ENCODE data around the gene ARHGAP22.
"Not testable (repeated sequence)": the region's sequence is repeated elsewhere in the genome, so short reads cannot be mapped to it uniquely, and the experiment has no call there.

Gene ARHGAP22, protein sequence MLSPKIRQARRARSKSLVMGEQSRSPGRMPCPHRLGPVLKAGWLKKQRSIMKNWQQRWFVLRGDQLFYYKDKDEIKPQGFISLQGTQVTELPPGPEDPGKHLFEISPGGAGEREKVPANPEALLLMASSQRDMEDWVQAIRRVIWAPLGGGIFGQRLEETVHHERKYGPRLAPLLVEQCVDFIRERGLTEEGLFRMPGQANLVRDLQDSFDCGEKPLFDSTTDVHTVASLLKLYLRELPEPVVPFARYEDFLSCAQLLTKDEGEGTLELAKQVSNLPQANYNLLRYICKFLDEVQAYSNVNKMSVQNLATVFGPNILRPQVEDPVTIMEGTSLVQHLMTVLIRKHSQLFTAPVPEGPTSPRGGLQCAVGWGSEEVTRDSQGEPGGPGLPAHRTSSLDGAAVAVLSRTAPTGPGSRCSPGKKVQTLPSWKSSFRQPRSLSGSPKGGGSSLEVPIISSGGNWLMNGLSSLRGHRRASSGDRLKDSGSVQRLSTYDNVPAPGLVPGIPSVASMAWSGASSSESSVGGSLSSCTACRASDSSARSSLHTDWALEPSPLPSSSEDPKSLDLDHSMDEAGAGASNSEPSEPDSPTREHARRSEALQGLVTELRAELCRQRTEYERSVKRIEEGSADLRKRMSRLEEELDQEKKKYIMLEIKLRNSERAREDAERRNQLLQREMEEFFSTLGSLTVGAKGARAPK

DNA sequence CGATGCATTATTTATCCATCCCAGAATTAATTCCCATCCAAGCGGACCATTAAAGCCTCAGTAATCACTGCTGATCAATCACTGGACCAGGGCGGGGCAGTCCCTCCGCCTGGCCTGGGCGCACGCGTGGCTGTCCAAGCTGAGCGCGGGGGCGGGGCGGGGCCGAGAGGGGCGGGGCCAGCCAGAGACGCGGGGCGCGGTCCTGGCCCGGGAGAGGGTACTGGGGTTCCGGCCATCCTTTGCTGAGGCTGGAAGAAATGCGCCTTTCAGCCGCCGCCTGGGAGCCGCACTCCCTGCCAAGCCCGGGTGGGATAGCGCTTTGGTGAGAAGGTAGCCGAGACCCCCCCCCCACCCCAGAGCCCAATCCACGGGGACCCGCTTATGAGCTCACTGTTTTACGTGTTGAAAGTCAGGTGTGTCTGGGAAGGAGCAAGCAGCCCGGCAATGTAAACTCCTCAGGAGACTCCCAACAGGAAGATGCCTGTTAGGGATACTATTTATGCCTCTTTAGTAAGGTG lies at the start of gene ARHGAP22:
ARHGAP22 (minus strand) TSS at position 83 of the 518 bp plus-strand sequence. CDS start 277 bp downstream, outside the sequence.
- peak in 1 of 2 experiments; percentile 22 for DNase-seq

DNA sequence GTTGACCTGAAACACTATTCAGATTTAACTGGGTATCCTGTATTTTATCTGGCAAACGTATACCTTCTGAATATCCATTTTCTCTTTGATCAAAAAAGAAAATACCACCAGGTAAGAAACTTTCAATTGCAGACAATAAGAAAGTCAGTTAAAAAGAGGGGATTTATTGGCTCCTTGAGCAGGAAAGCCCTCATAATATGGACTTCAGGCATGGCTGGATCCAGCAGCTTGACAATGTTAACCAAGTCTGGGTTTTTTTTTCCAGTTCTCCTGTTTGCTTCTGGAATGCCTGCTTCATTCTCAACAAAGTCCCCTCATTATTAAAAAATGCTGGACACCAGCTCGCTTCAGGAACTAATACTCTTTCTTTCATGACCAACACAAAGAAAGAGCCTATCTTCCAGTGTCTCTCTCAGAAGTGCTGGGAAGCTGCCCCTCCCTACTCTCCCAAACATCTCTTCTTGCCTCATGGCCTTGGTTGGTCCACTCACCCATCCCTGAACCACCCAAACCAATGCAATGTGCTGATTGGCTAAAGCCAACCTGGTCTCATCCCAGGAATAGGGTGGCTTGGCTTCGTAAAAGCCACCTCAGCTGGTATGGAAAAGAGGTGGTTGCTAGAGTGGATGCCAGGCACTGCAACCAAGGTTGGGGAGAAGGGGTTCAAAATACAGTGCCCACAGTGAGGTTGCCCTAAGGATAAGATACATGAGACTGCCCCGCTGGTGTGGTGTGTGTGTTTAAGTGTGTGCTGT lies 49.2 kb upstream of the ARHGAP22 start:
- DNase-seq: no peak

DNA sequence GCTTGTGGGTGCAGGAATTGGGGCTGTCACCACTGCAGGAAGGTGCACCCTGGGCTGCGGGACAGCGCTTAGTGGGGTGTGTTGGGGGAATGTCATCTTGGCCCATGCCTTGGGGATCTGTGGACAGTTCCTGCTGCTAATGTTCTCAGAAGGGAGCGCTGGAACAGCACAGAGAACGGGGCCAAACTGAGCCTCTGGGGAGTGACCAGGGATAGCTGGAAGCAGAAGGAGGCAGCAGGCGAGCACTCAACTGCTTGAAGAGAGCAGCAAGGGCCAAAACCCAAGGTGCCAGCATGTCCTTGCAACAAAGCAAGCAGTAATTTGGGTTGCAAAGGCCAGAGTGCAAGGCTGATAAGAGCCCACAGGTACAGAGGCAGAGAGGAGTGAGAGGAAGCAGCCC lies 48.5 kb upstream of the ARHGAP22 start:
- no peak for DNase-seq

DNA sequence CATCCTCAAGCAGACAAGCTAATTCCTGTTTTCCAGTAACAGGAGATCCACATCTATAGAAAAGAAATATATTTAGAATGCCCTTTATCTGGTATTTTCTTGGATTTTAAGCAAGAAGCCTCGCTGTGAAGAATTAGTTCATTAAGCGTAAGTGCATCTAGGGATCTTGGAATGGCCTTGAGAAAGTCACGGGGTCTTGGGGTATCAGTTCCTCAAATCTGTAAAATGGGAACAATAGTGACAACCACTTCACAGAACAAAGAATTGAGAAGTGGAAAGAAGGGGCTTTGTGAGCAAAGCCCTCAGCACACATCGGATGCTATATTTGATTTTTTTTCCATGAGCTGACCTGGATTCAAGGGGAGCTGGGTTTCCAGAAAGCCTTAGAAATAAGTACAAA lies 47.5 kb upstream of the ARHGAP22 start:
- no peak for DNase-seq

DNA sequence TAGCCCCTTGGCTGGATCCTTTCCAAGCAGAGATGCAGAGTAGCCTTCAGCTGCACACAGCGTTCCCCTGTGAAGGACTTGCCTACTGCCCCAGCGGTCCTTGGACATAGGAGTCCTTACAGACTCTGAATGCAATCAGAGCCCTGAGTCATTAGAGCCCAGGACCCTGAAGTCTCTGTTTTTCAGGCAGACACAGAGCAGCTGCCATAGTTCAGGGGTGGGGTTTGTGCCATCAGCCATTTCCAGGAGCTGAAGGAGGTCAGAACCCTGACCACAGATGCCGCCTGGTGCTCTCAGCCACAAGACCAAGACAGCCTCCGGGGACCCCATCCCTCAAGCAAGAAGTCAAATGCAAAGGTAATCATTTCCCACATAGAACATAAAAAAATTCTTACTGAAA lies 47.0 kb upstream of the ARHGAP22 start:
- no peak for DNase-seq

DNA sequence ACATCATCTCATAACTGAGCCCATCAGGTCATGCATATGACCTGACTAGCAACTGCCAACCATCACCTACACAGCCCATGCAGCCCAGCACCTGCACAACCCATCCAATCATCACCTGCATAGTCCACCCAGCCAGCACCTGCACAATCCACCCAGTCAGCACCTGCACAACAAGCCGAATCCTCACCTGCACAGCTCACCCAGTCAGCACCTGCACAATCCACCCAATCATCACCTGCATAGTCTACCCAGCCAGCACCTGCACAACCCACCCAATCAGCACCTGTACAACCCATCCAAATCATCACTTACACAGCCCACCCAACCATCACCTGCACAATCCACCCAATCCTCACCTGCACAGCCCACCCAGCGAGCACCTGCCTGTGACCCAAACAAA lies 46.4 kb upstream of the ARHGAP22 start:
- DNase-seq: no peak

DNA sequence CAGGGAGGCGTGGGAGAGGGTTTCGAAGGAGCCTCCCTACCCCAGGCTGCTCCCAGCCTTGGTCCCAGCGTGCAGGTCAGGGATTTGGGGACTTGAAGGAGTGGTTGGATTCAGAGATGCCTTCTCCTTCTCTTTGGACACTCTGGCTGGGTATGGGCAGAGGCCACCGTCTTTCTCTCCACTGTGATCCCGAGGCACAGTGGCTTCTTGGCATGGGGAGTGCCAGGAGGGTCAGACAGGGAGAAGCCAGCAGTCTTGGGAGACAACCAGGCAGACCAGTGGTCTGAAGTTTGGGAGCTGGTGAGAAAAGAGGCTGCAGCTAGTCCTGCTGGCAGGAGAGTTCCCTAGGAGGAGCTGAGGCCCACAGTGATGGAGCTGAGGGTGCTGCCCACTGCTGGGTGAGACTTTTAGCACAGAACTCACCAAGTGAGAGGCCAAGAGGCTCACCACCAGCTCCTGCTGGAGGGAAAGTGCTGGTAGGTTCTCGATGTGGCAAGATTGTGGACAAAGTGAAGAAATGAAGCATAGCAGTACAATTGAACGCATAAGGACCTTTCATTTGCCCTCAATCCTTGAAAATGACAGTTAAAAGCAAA lies 44.6 kb upstream of the ARHGAP22 start:
- DNase-seq: no peak

DNA sequence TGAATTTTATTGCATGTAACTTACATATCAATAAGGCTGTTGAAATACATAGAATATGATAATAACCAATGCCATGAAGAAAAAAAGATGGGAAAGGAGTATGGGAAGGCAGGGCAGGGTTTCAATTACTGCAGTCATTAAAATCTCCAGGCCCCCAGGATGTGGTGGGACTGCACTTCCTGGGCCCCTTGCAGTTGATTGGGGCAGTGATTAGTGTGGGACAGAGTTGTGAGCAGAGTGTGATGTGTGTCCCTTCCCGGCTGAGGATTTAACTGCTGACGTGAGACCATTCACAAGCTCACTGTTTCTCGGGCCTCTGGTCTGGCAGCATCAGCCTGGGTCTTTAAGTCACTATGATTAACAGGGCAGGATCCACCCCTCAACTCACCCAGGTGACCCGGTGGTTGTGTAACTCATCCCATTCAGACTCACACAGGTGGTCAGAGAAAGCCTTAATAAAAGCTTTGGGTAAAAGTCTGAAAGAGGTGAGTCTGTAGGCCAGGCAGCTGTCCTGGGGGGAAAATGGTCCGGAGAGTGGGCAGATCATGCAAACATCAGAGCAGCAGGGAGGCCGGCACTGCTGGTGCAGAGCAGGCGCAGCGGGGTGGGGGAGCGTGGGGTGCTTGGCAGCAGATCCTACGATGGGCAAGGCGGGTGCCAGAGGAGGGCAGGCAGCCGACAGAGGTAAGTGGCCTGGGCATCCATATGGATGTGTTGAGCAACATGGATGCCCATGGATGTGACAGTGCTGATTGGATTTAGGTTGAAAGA lies 43.5 kb upstream of the ARHGAP22 start:
- no peak for DNase-seq

DNA sequence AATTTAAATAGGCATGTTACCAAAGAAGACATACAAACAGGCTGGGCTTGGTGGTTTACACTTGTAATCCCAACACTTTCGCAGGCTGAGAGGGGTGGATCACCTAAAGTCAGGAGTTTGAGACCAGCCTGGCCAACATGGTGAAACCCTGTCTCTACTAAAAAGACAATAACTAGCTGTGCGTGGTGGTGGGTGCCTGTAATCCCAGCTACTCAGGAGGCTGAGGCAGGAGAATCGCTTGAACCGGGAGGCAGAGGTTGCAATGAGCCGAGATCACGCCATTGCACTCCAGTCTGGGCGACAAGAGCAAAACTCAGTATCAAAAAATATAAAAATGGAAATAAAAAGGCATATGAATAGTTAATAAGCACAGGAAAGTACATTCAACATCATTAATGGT lies 42.2 kb upstream of the ARHGAP22 start:
- DNase-seq: not testable (repeated sequence)

DNA sequence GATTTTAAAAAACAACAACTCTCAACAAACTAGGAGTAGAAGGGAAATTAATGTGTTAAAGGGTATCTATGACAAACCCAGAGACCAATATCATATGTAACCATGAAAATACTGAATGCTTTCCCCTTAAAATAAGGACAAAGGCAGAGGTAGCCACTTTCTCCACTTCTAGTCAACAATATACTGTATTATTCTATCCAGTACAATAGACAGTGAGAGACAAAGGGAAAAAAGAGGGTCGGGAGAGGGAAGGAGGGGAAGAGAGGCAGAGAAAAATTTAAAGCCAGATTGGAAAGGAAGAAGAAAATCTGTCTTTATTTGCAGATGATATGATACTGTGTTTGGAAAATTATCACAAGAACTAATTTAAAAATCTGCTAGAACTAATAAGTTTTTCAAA lies 40.7 kb upstream of the ARHGAP22 start:
- DNase-seq: no peak

DNA sequence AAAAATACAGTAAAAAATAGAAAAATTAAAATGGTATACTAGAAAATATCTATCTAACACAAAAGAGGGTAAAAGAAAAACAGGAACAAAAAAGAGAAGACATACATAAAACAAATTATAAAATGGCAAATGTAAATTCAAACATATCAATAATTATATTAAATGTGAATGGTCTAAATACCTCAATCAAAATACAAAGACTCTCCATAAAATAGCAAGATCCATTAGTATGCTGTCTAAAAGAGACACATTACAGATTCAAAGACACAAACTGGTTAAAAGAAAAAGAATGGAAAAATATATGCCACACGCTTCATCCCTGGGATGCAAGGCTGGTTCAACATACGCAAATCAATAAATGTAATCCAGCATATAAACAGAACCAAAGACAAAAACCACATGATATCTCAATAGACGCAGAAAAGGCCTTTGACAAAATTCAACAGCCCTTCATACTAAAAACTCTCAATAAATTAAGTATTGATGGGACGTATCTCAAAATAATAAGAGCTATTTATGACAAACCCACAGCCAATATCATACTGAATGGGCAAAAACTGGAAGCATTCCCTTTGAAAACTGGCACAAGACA lies 36.3 kb upstream of the ARHGAP22 start:
- DNase-seq: not testable (repeated sequence)

DNA sequence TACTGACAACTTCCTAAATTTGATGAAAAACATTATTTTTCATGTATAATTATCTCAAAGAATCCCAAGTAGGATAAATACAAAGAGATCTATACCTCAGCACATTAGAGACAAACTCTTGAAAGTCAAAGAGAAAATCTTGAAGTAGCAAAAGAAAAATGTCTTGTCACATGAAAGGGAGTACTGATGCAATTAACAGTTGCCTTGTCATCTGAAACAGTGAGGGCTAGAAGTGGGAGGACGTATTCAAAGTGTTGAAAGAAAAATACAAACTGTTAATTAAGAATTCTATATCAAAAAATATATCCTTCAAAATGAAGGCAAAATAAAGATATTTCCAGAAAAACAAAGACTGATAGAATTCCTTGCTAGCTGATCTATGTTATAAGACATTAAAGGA lies 35.5 kb upstream of the ARHGAP22 start:
- DNase-seq: no peak

DNA sequence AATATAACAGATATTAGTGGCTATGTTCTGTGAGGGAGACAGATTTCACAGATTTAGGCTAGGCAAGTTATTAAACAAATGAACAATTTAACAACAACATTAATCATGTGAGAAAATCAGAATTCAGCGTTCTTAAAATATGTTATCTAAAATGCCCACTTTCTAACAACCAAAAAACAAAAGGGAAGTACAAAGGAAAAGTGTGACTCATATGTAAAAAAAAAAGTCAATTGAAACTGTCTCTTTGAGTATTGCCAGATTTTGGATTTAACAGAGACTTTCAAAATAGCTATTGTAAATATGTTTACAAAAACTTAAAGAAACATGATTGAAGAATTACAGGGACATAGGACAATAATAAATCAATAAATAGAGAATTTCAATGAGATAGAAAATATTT lies 34.8 kb upstream of the ARHGAP22 start:
- DNase-seq: no peak

DNA sequence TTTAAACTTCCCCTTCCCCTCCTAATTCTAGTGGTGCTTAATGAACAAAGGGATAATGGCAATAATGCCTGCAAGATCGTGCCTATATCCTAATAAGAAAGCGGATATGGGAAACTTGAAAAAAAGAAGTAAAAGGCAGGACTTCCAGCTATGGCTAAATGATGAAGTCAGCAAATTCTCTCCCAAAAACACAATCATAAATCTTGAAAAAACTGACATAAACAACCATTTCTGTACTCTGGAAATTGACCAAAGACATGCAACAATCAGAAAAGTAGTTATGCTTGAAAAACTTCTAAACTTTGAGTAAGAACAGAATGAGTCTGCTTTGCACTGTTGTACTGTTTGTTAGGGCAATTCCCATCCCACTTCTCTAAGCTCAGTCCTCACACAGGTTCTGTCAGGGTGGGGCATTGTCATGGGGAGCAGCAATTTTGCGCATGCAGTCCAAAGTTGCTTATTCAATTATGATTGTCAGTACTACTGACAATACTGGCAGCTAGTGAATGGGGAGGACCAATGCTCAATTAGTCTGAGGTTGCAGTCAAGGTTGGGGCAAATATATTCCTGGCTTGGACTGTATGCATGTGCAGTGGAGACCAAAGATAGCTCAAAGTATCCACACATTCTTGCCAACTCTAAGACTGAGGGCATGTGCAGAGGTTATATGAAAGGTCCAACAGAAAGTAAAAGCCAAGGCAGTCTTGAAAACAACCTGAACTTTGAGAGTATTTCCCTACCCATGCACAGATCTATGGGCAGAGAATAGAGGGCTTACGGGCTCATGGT lies 34.1 kb upstream of the ARHGAP22 start:
- DNase-seq: no peak

DNA sequence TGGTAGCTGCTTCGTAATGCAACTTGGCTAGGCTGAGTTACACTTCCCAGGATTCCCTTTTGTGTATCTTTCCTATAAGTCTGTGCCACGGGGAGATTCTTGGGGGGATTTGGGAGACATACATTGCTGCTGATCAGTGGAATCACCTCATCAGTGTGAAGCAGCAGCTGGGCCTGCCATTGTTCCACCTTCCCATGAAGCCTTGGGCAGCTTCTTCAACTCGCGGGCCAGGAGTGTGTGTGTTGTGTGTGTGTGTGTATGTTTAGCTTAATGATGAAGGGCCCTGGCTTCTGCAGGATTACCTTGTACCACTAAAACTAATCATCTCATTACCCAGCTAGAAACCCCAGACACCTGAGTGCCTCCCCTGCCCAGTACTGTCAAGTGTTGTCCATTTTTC lies 33.3 kb upstream of the ARHGAP22 start:
- no peak for DNase-seq

DNA sequence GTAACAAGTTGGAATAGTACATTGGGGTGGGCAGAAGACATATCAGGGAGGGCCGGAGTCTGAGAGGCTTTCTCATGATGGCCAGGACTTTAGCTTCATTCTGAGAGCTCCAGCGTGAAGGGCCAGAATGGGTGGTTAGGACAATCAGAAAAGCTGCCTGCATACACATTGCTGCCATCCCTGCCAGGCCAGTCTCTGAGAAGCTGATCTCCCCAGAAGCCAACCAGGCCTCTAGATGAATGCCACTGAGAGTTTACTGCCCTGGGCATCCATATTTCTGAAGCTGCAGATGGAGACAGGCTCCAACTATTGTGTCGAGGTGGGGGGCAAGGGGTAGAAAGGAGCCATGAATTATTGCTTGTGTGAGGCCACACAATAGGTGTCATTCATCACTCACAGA lies 32.0 kb upstream of the ARHGAP22 start:
- DNase-seq: no peak

DNA sequence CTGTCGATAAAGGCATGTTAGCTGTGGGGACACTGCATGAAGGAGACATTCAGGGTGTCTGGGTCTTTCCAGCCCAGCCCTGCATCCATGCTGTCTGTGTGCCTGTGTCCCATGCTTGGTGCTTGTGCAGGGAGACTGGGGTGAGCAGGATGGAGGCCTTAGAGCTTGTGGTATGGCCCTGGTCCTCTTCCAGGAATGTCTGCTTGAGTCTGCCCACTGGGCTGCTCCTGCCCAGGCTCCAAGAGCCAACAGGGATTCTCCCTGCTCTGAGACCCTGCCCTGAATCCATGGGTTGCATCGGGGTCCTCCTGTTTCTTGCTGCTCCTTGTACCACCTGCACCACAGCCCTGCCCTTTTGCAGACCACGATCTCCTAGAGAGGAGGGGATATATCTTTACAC lies 31.4 kb upstream of the ARHGAP22 start:
- no peak for DNase-seq

DNA sequence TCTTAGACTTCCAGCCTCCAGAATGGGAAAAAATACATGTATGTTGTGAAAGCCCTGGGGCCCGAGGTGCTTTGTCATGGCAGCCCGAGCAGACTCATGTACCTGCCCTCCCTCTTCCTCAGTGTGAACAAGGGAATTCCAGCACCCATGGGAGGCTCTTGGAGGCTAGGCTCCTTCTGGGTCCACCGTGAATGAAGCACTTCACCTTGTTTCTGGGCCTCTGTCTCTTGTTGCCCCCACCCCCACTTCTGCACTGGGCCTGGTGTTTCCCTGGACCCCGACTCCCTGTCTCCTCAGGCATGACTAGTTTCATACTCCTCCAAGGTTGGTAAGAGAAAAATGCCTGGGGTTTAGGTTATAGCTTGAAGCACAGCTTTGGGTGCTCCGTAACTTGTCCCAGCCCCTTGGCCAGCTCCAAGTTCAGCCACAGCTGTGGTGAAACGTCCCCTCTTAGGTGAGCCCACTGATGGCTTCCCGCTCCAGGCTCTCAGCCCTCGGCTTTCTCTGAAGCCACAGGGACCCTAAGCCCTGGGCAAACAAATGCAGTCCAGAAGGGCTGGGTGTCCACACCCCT lies 30.2 kb upstream of the ARHGAP22 start:
- no peak for DNase-seq

DNA sequence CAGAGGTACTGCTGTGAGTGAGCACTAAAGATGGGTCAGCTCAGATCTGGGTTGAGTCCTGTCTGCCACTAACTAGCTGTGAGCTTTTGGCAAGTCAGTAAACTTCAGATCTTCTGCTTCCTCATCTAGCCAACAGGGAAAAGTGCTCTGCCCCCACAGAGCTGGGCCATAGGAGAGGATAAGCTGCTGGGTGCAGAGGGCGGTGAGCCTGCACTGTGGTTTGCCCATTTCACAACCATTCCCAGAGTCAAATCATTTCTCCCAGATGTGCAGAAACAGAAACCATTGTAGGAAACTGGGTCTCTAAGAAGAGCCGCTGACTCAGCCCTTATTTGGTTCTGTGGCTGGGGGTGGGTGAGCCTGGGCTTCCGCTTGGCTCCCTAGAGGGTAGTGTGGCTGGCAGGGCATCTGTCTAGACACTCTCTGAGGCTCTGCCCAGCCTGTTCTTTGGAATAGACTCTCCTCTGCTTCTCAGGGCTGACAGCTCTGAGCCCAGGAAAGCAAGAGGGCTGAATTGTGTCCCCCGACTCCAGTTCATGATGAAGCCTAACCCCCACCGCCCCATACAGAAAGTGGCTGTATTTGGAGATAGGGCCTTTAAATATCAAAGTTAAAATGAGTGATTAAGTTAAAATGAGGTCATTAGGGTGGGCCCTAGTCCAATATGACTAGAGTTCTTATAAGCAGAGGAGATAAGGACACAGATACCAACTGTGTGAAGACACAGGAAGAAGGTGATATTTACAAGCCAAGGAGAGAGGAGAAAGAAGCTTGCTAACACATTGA lies 29.5 kb upstream of the ARHGAP22 start:
- DNase-seq: no peak
